Measurements from ENCODE around the gene SEC31B. TPM values are rescaled to one million over a fixed set of nuclear protein-coding genes. Genes with fewer than 3 reads are reported as not detected.

Gene SEC31B
- total RNA-seq, 1 experiment from 2014 or later = 6.3 TPM

- H3K23me2 ChIP-seq (ENCODE audit: insufficient read length, low read depth, low read length, poor library complexity, severe bottlenecking) = no peaks in the 10 kb centered on the region
- H2AFZ ChIP-seq (ENCODE audit: low read length) = no peak overlapping the region
- H3K27me3 ChIP-seq (ENCODE audit: insufficient read depth, low read length) = no peaks in the 10 kb centered on the region
- H3K27ac ChIP-seq (ENCODE audit: insufficient read length, low read depth, low read length) = no peak overlapping the region
- H3K4ac ChIP-seq (ENCODE audit: low read depth, low read length) = no peak overlapping the region
- no peaks in the 10 kb centered on the region for H3K4me1 Mint-ChIP-seq
- no peak overlapping the region for H2BK5ac ChIP-seq (ENCODE audit: insufficient read length, low read length)
- H3K9me3 ChIP-seq (ENCODE audit: control insufficient read depth, low read depth, low read length) = no peaks in the 10 kb centered on the region
- no peak overlapping the region for H3K23ac ChIP-seq (ENCODE audit: insufficient read length, low read depth, low read length)
- no peak overlapping the region for H3T11ph ChIP-seq (ENCODE audit: low read length)
- WGBS (ENCODE audit: extremely low coverage, insufficient read length, low lambda C conversion rate) = no CpG with 5 or more reads among the region's 4 CpGs
- DNase-seq = no peak
- no peaks in the 10 kb centered on the region for H3K36me3 Mint-ChIP-seq (ENCODE audit: insufficient read depth in 1 of 3, low read depth in 3 of 3)
- H3K18ac ChIP-seq (ENCODE audit: insufficient read length, low read depth, low read length) = no peak overlapping the region
- no peaks in the 10 kb centered on the region for H3K4me1 ChIP-seq (ENCODE audit: insufficient read depth, low read length)
- no peak overlapping the region for H3K9ac ChIP-seq (ENCODE audit: extremely low read depth, insufficient read length, low read length)
- no peak overlapping the region for H3K4me2 ChIP-seq (ENCODE audit: insufficient read depth, insufficient read length, low read length)
- peaks cover 33% of the 10 kb centered on the region for H3K27me3 Mint-ChIP-seq (ENCODE audit: low read depth)
- no peak overlapping the region for H2BK20ac ChIP-seq (ENCODE audit: low read depth, low read length, poor library complexity, severe bottlenecking)
- no peak overlapping the region for H4K5ac ChIP-seq (ENCODE audit: insufficient read length, low read depth, low read length)
- no peak for TF ChIP-seq CTCF (conservative IDR thresholded peaks at IDR 0.05)
- no peak overlapping the region for H2BK12ac ChIP-seq (ENCODE audit: insufficient read length, low read depth, low read length)
- H2BK120ac ChIP-seq (ENCODE audit: low read depth, low read length, poor library complexity, severe bottlenecking) = no peak overlapping the region
- H3K9me3 Mint-ChIP-seq = peaks cover 2% of the 10 kb centered on the region in 2 experiments; a peak in 1 of 5 replicates
- H3K79me1 ChIP-seq (ENCODE audit: insufficient read depth, low read depth, low read length, poor library complexity, severe bottlenecking) = no peaks in the 10 kb centered on the region
- no peak overlapping the region for H3K56ac ChIP-seq (ENCODE audit: insufficient read length, low read depth, low read length)
- H3K27ac Mint-ChIP-seq = no peak overlapping the region
- H4K8ac ChIP-seq (replicated peaks; ENCODE audit: insufficient read length, low read depth, low read length) = no peak overlapping the region
- no peaks in the 10 kb centered on the region for H3K79me2 ChIP-seq (ENCODE audit: insufficient read depth, low read length)
- no peak overlapping the region for H2AK5ac ChIP-seq (ENCODE audit: insufficient read length, low read length)
- no peak overlapping the region for H2BK15ac ChIP-seq (ENCODE audit: low read depth, low read length)
- H4K20me1 ChIP-seq (ENCODE audit: control insufficient read depth, insufficient read depth, insufficient read length) = no peaks in the 10 kb centered on the region
- no peak overlapping the region for H4K91ac ChIP-seq (ENCODE audit: insufficient read length, low read depth, low read length)
- H3K14ac ChIP-seq (ENCODE audit: insufficient read depth, low read length) = no peak overlapping the region
- no peak overlapping the region for H3K4me3 Mint-ChIP-seq
Observed at GRCh38 chr10:100446130-100446761, 73.4 kb downstream of the SEC31B start.
